OCI-LY7 (cell line): ENCODE results near the gene CHAMP1. TPM values are rescaled to one million over a fixed set of nuclear protein-coding genes. Genes with fewer than 3 reads are reported as not detected.
A peak's percentile ranks its signal among the peaks of the same experiment; 100 is the strongest.
"Not testable (repeated sequence)": the region's sequence is repeated elsewhere in the genome, so short reads cannot be mapped to it uniquely, and the experiment has no call there.

Source experiments
- BruUV-seq: library from RNA; stranded (reverse); fragments of 400-500 nt; replicated peaks from 2 replicates; lab custom pipeline; 2021; lab: Mats Ljungman, UMichigan
- CTCF ChIA-PET: fragments of 300-600 bp; sonication (Branson Sonifier 250); formaldehyde crosslinking; loops from one replicate; lab custom pipeline; 2022; ENCODE audit warnings: antibody characterized with exemption; ENCODE audit not compliant: unreplicated experiment; lab: Charles Lee
- POLR2A ChIA-PET: fragments of 300-600 bp; sonication (Branson Sonifier 250); formaldehyde crosslinking; loops from one replicate; lab custom pipeline; 2022; ENCODE audit warnings: antibody characterized with exemption; lab: Charles Lee
- DNase-seq: peaks from one replicate; pipeline ENCODE4 v3.0.0-alpha.2; 2015; ENCODE audit warnings: low spot score
- H2AFZ ChIP-seq: fragments of 200-600 bp; sonication (generic), shearing (Covaris generic); 2 replicates; pipeline ENCODE4 v1.6.1; 2014; ENCODE audit warnings: mild to moderate bottlenecking, antibody characterized with exemption, low read length, moderate library complexity
- H3K27ac ChIP-seq: fragments of 200-600 bp; sonication (generic); 2 replicates; pipeline ENCODE4 v1.5.1; 2014; ENCODE audit warnings: mixed run types, low read depth, mild to moderate bottlenecking, moderate library complexity, low read length, inconsistent platforms; ENCODE audit not compliant: poor library complexity, severe bottlenecking
- H3K36me3 ChIP-seq: fragments of 200-600 bp; sonication (generic); 2 replicates; pipeline ENCODE4 v1.6.1; 2014; ENCODE audit warnings: mild to moderate bottlenecking, antibody characterized with exemption, low read length, moderate library complexity, mixed read lengths; ENCODE audit not compliant: insufficient read depth
- H3K4me1 ChIP-seq: fragments of 200-600 bp; sonication (generic); 2 replicates; pipeline ENCODE4 v1.5.1; 2014; ENCODE audit warnings: mild to moderate bottlenecking, low read length; ENCODE audit not compliant: insufficient read depth, poor library complexity, severe bottlenecking
- H3K4me2 ChIP-seq: fragments of 200-600 bp; sonication (generic); 2 replicates; pipeline ENCODE4 v1.6.1; 2014; ENCODE audit warnings: mild to moderate bottlenecking, low read length
- H3K4me3 ChIP-seq: fragments of 200-600 bp; sonication (generic); 2 replicates; pipeline ENCODE4 v1.5.1; 2014; ENCODE audit warnings: mild to moderate bottlenecking, low read depth, low read length; ENCODE audit not compliant: poor library complexity, severe bottlenecking
- H3K79me2 ChIP-seq: fragments of 200-600 bp; sonication (generic); 2 replicates; pipeline ENCODE4 v1.6.1; 2016; ENCODE audit warnings: low read depth, mild to moderate bottlenecking, low read length, moderate library complexity, mixed read lengths; ENCODE audit not compliant: insufficient read depth
- H3K9me2 ChIP-seq: fragments of 200-600 bp; sonication (generic); 2 replicates; pipeline ENCODE4 v1.6.1; 2016; ENCODE audit warnings: mild to moderate bottlenecking, low read length, mixed read lengths; ENCODE audit not compliant: insufficient read depth
- H3K9me3 ChIP-seq: fragments of 200-600 bp; sonication (generic); 2 replicates; pipeline ENCODE4 v1.6.1; 2014; ENCODE audit warnings: mild to moderate bottlenecking, mixed run types, low read length, mixed read lengths
- H4K20me1 ChIP-seq: fragments of 200-600 bp; sonication (generic); 2 replicates; pipeline ENCODE4 v1.6.1; 2014; ENCODE audit warnings: mild to moderate bottlenecking, antibody characterized with exemption, low read length, moderate library complexity, mixed read lengths; ENCODE audit not compliant: insufficient read depth
- EZH2phosphoT487 ChIP-seq: fragments of 200-600 bp; sonication (generic); IDR thresholded peaks from 2 replicates; pipeline ENCODE4 v1.6.1; 2018; ENCODE audit warnings: low read depth, borderline replicate concordance, mild to moderate bottlenecking, mixed run types, antibody characterized with exemption, low read length, moderate library complexity, mixed read lengths
- intact Hi-C: fragments of 100-400 bp; cut with micrococcal nuclease; formaldehyde crosslinking; loops from one replicate; pipeline ENCODE4 v1.10.0; 2022; ENCODE audit not compliant: unreplicated experiment
- total RNA-seq, 2 experiments: library from RNA; depleted of rRNA in 1 of 2; stranded (reverse); fragments of >200 nt in 1 of 2; shearing (Covaris generic) in 1 of 2; gene quantifications; 2 replicates each; pipeline ENCODE4 v1.2.3, GENCODE V29; 2014 to 2022
- TF ChIP-seq, protein P1 (sequence below): fragments of 200-600 bp; sonication (generic); conservative IDR thresholded peaks from 2 replicates; pipeline ENCODE4 v1.5.1; 2014; ENCODE audit warnings: mild to moderate bottlenecking, antibody characterized with exemption, low read length, moderate library complexity, mixed read lengths

The CHAMP1 gene
- total RNA-seq, 2 experiments from 2014 or later, result 13.6 to 37.9 TPM

DNA sequence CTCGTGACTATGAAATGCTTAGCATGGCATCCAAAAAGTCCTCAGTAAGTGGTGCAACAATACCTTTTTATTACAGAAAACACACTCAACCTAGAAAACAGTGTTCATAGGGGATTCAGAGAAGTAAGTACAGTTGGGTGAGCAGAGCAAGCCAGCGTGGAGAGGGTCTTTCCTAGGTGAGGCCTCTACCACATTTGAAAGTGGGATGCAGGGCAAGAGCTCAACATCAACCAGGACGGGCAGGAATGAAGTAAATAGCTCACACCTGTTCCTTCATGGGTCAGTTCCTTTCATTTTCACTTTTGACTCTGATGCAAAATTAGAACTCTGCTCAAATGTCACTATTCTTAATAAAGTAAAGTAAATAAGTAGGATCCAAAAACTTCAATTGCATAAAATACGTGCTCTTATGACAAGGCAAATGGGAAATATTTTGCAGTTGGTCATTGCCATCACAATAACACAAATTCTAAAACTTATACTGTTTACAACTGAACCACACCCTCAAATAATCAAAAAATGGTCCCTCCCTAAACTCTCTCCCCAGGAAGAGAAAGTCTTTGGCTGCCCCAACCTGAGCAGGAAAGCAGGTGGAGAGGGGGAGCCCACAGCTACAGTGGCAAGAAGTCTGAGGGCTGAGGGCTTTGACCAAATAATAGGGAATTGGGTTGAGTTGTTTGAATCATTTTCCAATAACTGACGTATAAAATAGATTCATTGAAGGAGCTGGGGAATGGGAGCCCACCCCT lies 20.2 kb downstream of the CHAMP1 start:
- Histone ChIP-seq H3K27ac (peak overlapping the region; percentile 85), H3K79me2 (no peaks in the 10 kb centered on the region), H3K9me3 (no peaks in the 10 kb centered on the region), H2AFZ (peak overlapping the region; percentile 32; the same call in 1 of the 2 replicates), H3K9me2 (no peaks in the 10 kb centered on the region), H4K20me1 (no peaks in the 10 kb centered on the region), H3K36me3 (peaks cover 2% of the 10 kb centered on the region; the same call in 1 of the 2 replicates), H3K4me3 (peak overlapping the region; percentile 46), H3K4me1 (peaks cover 39% of the 10 kb centered on the region), H3K4me2 (peak overlapping the region; percentile 76)
- intact Hi-C loops, result no loop called here
- POLR2A ChIA-PET, result interaction anchor here (0.6 to 2.3 kb wide), 7 partner anchors 9 to 148 kb away, joined by 3 to 7 read pairs (median 3); partner anchors contain the start of gene CHAMP1
- TF ChIP-seq, protein P1, sequence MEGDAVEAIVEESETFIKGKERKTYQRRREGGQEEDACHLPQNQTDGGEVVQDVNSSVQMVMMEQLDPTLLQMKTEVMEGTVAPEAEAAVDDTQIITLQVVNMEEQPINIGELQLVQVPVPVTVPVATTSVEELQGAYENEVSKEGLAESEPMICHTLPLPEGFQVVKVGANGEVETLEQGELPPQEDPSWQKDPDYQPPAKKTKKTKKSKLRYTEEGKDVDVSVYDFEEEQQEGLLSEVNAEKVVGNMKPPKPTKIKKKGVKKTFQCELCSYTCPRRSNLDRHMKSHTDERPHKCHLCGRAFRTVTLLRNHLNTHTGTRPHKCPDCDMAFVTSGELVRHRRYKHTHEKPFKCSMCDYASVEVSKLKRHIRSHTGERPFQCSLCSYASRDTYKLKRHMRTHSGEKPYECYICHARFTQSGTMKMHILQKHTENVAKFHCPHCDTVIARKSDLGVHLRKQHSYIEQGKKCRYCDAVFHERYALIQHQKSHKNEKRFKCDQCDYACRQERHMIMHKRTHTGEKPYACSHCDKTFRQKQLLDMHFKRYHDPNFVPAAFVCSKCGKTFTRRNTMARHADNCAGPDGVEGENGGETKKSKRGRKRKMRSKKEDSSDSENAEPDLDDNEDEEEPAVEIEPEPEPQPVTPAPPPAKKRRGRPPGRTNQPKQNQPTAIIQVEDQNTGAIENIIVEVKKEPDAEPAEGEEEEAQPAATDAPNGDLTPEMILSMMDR, result no peak
- no peak for TF ChIP-seq EZH2phosphoT487
- DNase-seq, result peak; percentile 53
- BruUV-seq, result no TSS peak
- CTCF ChIA-PET, result no interaction called here

DNA sequence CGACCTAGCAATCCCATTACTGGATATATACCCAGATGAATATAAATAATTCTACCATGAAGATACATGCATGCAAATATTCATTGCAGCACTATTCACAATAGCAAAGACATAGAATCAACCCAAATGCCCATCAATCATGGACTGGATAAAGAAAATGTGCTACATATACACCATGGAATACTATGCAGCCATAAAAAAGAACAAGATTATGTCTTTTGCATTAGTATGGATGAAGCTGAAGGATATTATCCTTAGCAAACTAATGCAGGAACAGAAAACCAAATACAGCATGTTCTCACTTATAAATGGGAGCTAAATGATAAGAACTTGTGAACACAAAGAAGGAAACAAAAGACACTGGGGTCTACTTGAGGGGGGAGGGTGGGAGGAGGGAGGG lies 22.2 kb downstream of the CHAMP1 start:
- H3K4me3 ChIP-seq, intact Hi-C loops, H3K4me2 ChIP-seq, H3K27ac ChIP-seq, H3K79me2 ChIP-seq, H3K36me3 ChIP-seq, CTCF ChIA-PET, H3K9me3 ChIP-seq, H2AFZ ChIP-seq, BruUV-seq, DNase-seq, H4K20me1 ChIP-seq, H3K9me2 ChIP-seq: not testable (repeated sequence)
- peaks cover 57% of the 10 kb centered on the region for H3K4me1 ChIP-seq
- POLR2A ChIA-PET, result interaction anchor here (0.8 to 1.6 kb wide), 5 partner anchors 20 to 84 kb away, joined by 3 to 6 read pairs (median 3); no protein-coding TSS in a partner anchor

DNA sequence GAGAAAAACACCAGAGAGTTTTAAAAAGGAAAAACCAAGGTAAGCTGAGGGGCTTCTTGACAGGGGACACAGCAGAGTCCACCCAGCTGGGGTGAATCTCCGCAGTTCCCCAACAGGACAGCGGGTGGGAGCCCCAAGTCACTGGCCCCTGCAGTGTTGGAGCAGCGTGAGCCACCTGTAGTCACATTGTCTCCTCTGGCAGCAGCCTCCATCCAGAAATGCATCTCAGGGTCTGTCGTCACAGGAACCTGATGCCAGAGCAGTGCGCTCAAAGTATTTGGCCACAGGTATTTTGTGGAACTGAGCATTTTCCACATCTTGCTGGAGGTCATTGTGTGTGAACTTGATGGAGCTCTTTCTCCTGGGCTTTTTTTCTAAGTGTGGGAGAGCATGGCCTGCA lies 24.7 kb downstream of the CHAMP1 start:
- Histone ChIP-seq H4K20me1 (no peaks in the 10 kb centered on the region), H3K9me2 (no peaks in the 10 kb centered on the region), H3K9me3 (no peaks in the 10 kb centered on the region), H3K4me2 (peak overlapping the region; percentile 70; the same call in 1 of the 2 replicates), H3K4me1 (peaks cover 41% of the 10 kb centered on the region), H3K36me3 (no peaks in the 10 kb centered on the region), H2AFZ (peak overlapping the region; percentile 65; the same call in 1 of the 2 replicates), H3K79me2 (no peaks in the 10 kb centered on the region), H3K4me3 (no peak overlapping the region), H3K27ac (no peak overlapping the region)
- intact Hi-C loops, result no loop called here
- CTCF ChIA-PET, result no interaction called here
- no peak for DNase-seq
- POLR2A ChIA-PET, result no interaction called here
- no peak for TF ChIP-seq EZH2phosphoT487
- TF ChIP-seq, protein P1, result no peak
- no TSS peak for BruUV-seq
